ENCODE results near the gene RNF227.

The RNF227 gene

DNA sequence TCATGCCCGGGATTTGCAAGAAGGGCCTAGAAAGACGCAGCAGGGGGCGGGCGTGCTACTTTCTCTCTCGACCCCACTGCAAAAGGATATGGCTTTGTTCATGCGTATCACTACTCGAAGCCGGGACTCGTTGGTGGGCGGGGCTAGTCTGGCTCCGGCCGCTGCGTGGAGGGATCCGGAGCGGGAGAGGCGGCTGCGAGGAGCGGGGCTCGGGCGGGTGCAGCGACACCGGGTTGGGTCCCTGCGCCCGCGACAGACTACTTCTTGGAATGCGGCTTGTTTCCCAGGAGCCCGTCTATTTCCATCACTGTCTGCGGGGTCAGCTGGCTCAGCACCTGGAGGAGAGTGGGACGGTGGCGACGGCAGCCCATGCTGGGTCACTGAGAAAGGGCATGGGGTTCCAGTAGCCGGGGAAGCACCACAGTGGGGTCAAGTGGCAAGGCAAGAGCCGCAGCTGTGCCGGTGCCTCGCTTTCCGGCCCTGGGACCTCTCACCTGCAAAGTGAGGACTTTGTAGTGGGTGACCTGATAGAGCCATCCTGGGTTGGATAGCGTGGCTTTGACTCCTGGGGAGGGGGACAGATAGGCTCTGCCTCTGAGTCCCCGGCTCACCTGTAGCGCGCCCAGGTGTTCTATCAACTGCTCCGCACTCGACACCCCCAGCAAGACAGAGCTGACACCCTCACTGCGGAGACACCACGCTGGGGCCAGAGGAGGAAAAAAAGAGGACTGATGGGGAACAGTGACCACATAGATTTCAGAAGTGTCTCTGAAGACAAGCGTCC is 6.9 kb upstream of the RNF227 start:
- H3K4me1 Mint-ChIP-seq = peaks cover 19% of the 10 kb centered on the region
- no peaks in the 10 kb centered on the region for H3K9me3 Mint-ChIP-seq
- H3K4me3 Mint-ChIP-seq = peak overlapping the region; percentile 66 to 76 (median 72)
- peaks cover 7% of the 10 kb centered on the region for H3K36me3 Mint-ChIP-seq (ENCODE audit: low read depth)
- H3K27me3 Mint-ChIP-seq (ENCODE audit: low read depth) = peaks cover 10% of the 10 kb centered on the region
- TF ChIP-seq, protein P1, sequence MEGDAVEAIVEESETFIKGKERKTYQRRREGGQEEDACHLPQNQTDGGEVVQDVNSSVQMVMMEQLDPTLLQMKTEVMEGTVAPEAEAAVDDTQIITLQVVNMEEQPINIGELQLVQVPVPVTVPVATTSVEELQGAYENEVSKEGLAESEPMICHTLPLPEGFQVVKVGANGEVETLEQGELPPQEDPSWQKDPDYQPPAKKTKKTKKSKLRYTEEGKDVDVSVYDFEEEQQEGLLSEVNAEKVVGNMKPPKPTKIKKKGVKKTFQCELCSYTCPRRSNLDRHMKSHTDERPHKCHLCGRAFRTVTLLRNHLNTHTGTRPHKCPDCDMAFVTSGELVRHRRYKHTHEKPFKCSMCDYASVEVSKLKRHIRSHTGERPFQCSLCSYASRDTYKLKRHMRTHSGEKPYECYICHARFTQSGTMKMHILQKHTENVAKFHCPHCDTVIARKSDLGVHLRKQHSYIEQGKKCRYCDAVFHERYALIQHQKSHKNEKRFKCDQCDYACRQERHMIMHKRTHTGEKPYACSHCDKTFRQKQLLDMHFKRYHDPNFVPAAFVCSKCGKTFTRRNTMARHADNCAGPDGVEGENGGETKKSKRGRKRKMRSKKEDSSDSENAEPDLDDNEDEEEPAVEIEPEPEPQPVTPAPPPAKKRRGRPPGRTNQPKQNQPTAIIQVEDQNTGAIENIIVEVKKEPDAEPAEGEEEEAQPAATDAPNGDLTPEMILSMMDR (IDR thresholded peaks at IDR 0.05; ENCODE audit: unreplicated experiment in 3 of 3) = no peak
- peak overlapping the region; percentile 83 to 92 (median 90) for H3K27ac Mint-ChIP-seq

GRCh38 chr17:7922269-7922844 is 6.3 kb upstream of the RNF227 start:
- peak overlapping the region; percentile 83 to 92 (median 90) for H3K27ac Mint-ChIP-seq
- H3K4me1 Mint-ChIP-seq = peaks cover 19% of the 10 kb centered on the region
- H3K4me3 Mint-ChIP-seq = peak overlapping the region; percentile 66 to 76 (median 72)
- TF ChIP-seq, protein P1 (IDR thresholded peaks at IDR 0.05; ENCODE audit: unreplicated experiment in 3 of 3) = no peak
- peaks cover 10% of the 10 kb centered on the region for H3K27me3 Mint-ChIP-seq (ENCODE audit: low read depth)
- peaks cover 1% of the 10 kb centered on the region for H3K36me3 Mint-ChIP-seq (ENCODE audit: low read depth)
- no peaks in the 10 kb centered on the region for H3K9me3 Mint-ChIP-seq

- Mint-ChIP-seq H3K4me3 (peak overlapping the region; percentile 77 to 86 (median 80)), H3K36me3 (ENCODE audit: low read depth) (peaks cover 9% of the 10 kb centered on the region), H3K27ac (peak overlapping the region; percentile 91 to 95 (median 91)), H3K9me3 (no peaks in the 10 kb centered on the region), H3K27me3 (ENCODE audit: low read depth) (peaks cover 4% of the 10 kb centered on the region), H3K4me1 (peaks cover 42% of the 10 kb centered on the region)
- TF ChIP-seq, protein P1 (IDR thresholded peaks at IDR 0.05; ENCODE audit: unreplicated experiment in 3 of 3) = no peak
Observed at GRCh38 chr17:7916808-7917207, 719 bp upstream of the RNF227 start.

- Mint-ChIP-seq H3K9me3 (no peaks in the 10 kb centered on the region), H3K36me3 (ENCODE audit: low read depth) (peaks cover 9% of the 10 kb centered on the region), H3K4me3 (peak overlapping the region; percentile 77 to 86 (median 80)), H3K27me3 (ENCODE audit: low read depth) (peaks cover 4% of the 10 kb centered on the region), H3K27ac (peak overlapping the region; percentile 91 to 95 (median 91)), H3K4me1 (peaks cover 40% of the 10 kb centered on the region)
- TF ChIP-seq, protein P1 (IDR thresholded peaks at IDR 0.05; ENCODE audit: unreplicated experiment in 3 of 3) = no peak
Observed at GRCh38 chr17:7916385-7916682, 245 bp upstream of the RNF227 start.

- H3K27ac Mint-ChIP-seq = peak overlapping the region; percentile 82 to 91 (median 85)
- peaks cover 20% of the 10 kb centered on the region for H3K36me3 Mint-ChIP-seq (ENCODE audit: low read depth)
- peak overlapping the region; percentile 83 to 90 (median 90) for H3K4me3 Mint-ChIP-seq
- TF ChIP-seq, protein P1 (IDR thresholded peaks at IDR 0.05; ENCODE audit: unreplicated experiment in 3 of 3) = no peak
- no peaks in the 10 kb centered on the region for H3K9me3 Mint-ChIP-seq
- peaks cover 4% of the 10 kb centered on the region for H3K27me3 Mint-ChIP-seq (ENCODE audit: low read depth)
- H3K4me1 Mint-ChIP-seq = peaks cover 35% of the 10 kb centered on the region
Observed at GRCh38 chr17:7915179-7915610, 894 bp downstream of the RNF227 start.
